NCI-H1930 (cell line): Measurements from ENCODE around the gene NELFE.
"Not testable (repeated sequence)": the region's sequence is repeated elsewhere in the genome, so short reads cannot be mapped to it uniquely, and the experiment has no call there.

Source experiments
- DNase-seq, 2 experiments: peaks; one replicate each; lab custom pipeline; 2025; lab: John Stamatoyannopoulos, UW

The NELFE gene

DNA sequence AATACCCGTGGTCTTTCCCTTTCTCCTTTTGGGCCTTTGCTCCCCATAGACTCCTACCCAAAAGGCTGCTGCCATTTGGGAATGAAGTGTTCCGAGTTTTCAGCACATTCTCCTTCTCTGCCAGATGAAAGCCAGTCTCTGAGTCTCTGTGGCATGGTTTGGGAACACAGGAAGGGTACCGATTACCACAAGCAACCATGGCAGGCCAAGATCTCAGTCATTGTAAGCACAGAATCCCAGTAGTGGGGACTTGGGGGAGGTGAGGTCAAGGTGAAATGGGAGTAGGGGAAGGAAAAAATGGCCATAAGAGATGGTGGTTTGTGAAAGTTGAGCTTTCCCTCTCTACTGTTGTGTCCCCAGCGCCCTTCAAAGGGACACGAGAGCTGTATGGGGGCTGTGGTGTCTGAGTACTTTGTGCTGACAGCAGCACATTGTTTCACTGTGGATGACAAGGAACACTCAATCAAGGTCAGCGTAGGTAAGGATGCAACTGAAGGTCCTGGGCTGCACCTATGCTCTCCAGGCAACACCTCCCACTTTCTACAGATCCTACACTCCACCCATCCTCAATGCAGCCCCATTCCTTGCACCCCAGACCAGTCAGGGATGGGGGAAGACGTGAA lies 8.7 kb downstream of the NELFE start:
- DNase-seq = no peak

DNA sequence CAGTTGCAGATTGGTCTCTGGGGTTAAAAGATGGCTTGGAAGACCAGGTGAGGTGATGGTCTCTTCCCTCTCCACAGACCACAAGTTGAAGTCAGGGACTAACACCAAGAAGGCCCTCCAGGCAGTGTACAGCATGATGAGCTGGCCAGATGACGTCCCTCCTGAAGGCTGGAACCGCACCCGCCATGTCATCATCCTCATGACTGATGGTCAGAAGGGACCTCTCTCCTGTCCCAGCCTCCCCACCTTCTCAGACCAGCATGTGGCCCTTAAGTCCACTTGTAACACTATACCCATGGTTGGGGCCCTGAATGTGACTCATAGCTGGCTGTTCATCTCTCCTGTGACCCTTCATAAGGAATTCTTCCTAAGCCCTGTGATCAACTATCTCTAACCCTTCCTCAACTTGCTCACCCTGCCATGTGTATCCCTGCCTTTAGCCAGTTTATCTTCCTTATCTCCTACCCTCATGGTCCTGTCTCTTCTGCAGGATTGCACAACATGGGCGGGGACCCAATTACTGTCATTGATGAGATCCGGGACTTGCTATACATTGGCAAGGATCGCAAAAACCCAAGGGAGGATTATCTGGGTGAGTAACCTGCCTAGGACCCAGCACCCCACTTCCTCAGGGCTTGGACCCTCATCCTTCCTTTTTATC lies 9.9 kb downstream of the NELFE start:
- DNase-seq = no peak

- no peak for DNase-seq
These were observed 10.5 kb downstream of the NELFE start for GRCh38 chr6:31948306-31948705.

- DNase-seq = no peak
These were observed 10.9 kb downstream of the NELFE start for GRCh38 chr6:31947864-31948263.

DNA sequence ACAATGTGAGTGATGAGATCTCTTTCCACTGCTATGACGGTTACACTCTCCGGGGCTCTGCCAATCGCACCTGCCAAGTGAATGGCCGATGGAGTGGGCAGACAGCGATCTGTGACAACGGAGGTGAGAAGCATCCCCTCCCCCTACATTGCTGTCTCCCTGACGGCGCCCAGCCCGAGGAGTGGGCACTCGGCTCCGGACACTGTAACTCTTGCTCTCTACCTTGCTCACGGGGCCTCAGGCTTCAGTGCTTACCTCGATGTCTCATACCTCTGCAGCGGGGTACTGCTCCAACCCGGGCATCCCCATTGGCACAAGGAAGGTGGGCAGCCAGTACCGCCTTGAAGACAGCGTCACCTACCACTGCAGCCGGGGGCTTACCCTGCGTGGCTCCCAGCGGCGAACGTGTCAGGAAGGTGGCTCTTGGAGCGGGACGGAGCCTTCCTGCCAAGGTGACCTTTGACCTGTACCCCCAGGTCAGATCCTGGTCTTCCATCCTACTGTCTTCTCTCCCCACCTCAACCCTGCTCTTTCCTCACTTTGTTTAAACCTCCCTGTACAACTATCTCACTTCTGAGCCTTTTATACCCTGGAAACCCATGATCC lies 11.6 kb downstream of the NELFE start:
- DNase-seq = no peak

DNA sequence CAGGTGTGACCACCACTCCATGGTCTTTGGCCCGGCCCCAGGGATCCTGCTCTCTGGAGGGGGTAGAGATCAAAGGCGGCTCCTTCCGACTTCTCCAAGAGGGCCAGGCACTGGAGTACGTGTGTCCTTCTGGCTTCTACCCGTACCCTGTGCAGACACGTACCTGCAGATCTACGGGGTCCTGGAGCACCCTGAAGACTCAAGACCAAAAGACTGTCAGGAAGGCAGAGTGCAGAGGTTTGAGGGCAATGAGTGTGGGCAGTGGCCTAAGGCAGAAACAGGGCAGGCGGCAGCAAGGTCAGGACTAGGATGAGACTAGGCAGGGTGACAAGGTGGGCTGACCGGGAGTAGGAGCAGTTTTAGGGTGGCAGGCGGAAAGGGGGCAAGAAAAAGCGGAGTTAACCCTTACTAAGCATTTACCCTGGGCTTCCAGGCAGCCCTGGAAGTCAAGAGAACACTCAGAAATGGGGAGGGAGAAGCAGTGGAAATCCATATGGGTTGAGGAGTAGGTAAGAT lies 12.3 kb downstream of the NELFE start:
- DNase-seq = no peak

DNA sequence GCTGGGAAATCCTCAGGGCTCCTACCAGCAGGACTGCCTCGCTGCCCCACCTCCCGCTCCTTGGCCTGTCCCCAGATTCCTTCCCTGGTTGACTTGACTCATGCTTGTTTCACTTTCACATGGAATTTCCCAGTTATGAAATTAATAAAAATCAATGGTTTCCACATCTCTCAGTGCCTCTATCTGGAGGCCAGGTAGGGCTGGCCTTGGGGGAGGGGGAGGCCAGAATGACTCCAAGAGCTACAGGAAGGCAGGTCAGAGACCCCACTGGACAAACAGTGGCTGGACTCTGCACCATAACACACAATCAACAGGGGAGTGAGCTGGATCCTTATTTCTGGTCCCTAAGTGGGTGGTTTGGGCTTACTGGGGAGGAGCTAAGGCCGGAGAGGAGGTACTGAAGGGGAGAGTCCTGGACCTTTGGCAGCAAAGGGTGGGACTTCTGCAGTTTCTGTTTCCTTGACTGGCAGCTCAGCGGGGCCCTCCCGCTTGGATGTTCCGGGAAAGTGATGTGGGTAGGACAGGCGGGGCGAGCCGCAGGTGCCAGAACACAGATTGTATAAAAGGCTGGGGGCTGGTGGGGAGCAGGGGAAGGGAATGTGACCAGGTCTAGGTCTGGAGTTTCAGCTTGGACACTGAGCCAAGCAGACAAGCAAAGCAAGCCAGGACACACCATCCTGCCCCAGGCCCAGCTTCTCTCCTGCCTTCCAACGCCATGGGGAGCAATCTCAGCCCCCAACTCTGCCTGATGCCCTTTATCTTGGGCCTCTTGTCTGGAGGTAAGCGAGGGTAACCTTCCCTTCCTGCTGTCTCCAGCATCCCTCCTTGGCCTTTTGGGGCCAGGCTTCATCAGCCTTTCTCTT lies 13.0 kb downstream of the NELFE start, which contains the start of gene CFB:
CFB (plus strand) TSS at position 589 of the 863 bp plus-strand sequence; CDS start at position 716, 127 bp downstream.
- DNase-seq = no peak

GRCh38 chr6:31945154-31945506 lies 13.6 kb downstream of the NELFE start:
- DNase-seq = no peak

DNA sequence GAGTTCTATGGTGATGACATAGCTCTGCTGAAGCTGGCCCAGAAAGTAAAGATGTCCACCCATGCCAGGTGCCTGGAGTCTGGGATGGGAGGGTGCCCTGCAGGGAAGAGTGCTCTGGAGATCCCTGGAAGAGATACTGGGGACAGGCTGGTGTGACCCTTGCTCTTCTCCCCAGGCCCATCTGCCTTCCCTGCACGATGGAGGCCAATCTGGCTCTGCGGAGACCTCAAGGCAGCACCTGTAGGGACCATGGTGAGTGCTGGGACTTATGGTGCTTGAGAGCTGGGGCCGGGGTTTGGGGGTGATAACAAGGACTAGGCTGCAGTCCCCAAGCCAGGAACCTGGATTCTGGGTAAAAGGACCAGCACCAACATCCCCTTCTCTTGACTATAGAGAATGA lies 15.0 kb downstream of the NELFE start:
- DNase-seq = no peak

- DNase-seq = no peak
These were observed 18.5 kb downstream of the NELFE start for GRCh38 chr6:31940256-31940664.

GRCh38 chr6:31935823-31936222 lies 22.9 kb downstream of the NELFE start:
- DNase-seq = no peak

DNA sequence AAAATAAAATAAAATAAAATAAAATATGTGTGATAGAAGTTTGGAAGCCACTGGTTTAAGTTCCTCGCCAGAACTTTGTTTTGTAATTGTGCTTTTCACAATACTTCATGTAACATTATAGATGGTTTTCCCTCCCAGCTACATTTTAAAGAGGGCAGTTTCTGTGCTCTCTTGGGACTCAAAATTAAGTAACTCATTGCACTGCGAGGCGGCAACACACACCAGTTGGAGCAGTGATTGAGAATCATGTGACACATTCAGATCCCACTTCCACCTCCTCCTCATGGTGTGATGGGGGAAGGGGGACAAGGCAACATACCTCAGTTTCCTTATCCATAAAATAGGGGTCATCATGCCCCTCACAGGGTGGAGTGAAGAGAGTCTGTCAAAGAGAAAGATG lies 23.8 kb downstream of the NELFE start:
- no peak for DNase-seq

DNA sequence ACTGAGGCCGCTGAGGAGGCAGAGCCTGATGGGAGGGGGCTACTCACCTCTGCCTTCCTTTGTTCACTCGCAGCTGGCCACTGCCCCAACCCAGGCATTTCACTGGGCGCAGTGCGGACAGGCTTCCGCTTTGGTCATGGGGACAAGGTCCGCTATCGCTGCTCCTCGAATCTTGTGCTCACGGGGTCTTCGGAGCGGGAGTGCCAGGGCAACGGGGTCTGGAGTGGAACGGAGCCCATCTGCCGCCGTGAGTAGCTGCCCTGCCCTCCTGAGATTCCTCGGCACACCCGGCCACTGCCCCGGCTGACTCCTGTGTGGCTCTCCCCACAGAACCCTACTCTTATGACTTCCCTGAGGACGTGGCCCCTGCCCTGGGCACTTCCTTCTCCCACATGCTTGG lies 25.2 kb downstream of the NELFE start:
- no peak for DNase-seq

DNA sequence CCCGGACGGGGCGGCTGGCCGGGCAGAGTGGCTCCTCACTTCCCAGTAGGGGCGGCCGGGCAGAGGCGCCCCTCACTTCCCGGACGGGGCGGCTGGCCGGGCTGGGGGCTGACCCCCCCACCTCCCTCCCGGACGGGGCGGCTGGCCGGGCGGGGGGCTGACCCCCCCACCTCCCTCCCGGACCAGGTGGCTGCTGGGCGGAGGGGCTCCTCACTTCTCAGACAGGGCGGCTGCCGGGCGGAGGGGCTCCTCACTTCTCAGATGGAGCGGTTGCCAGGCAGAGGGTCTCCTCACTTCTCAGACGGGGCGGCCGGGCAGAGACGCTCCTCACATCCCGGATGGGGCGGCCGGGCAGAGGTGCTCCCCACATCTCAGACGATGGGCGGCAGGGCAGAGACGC lies 26.6 kb downstream of the NELFE start:
- DNase-seq = not testable (repeated sequence)

- no peak for DNase-seq
These were observed 27.8 kb downstream of the NELFE start for GRCh38 chr6:31930962-31931361.

GRCh38 chr6:31928672-31928939 lies 30.2 kb downstream of the NELFE start:
- no peak for DNase-seq

- DNase-seq = no peak
These were observed 30.7 kb downstream of the NELFE start for GRCh38 chr6:31927863-31928671.

DNA sequence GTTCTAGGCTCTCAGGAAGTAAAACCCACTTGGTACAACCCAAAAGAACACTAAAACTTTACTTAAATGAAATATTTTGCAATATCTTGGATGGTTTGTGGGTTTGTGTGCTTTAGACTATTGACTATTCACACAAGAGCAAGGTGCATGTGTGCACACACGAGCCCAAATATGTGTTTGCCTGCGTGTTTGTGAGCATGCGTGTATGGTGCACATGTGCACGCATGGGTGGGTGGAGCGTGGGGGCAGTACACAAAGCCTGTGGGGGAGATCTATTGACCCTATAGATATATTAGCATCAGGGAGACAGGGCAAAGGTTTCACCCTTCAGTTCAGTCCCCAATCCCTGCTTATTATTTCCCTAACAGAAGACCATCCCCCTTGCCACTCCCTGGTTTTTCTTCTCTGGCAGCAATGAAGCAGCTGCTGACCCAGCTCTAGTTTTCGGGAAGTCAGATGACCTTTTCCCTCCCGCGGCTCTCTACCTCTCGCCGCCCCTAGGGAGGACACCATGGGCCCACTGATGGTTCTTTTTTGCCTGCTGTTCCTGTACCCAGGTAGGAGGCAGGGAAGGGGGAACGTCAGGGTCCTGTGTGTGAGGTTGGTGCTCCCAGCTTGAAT lies 31.4 kb downstream of the NELFE start, which contains the start of gene C2:
C2 (plus strand) TSS at position 476 of the 621 bp plus-strand sequence; CDS start at position 512, 36 bp downstream.
- no peak for DNase-seq

DNA sequence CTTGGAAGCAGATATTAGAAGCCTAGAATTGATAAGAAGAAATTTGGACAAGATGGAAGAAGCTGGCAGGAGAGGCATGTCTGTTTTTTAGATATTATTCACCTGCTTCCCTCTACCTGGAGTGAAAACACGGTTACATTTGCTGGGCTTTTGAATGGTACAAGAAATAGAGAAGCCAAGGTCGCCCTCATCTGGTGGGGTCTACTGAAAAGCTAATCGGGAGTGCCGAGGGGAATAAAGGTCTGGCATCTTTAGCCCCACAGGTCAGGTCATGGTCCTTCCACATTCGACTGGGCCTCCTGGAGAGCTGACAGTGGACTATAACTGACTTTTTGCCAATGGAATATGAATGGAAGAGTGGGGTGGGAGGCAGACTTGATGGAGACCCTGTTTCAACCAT lies 35.8 kb downstream of the NELFE start:
- DNase-seq = peak in 1 of 2 experiments; percentile 38

- no peak for DNase-seq
These were observed 38.0 kb downstream of the NELFE start for GRCh38 chr6:31920811-31921210.

GRCh38 chr6:31919624-31920303 lies 39.0 kb downstream of the NELFE start:
- DNase-seq = no peak
